GM21528 (cell line): ENCODE measurements around the gene ASIC5.
A peak's percentile ranks its signal among the peaks of the same experiment; 100 is the strongest.
"Not testable (repeated sequence)": the region's sequence is repeated elsewhere in the genome, so short reads cannot be mapped to it uniquely, and the experiment has no call there.

Source experiments
- ATAC-seq: cut with Tn5 transposase; IDR thresholded peaks from one replicate; pipeline ENCODE4 v1.9.1; 2021; ENCODE audit warnings: mild to moderate bottlenecking, moderate library complexity; ENCODE audit not compliant: unreplicated experiment, low FRiP score

Gene ASIC5

DNA sequence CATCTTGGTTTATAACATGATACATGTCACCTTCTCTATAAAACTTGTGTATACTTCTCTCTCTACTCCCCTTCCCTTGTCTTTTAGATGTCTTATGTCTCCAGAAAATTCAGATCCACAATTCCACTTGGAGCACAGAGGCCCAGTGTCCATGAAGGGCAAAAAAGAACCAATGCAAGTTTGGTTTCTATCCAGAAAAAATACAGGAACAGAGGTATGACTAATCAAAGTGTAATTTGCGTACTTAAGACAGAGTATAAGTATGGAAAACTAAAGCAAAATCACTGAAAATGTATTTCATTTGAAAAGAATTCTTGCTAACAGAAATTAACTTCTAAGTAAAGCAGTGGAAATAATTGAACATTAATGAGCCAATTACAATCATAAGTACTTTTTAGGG, 61.1 kb downstream of the ASIC5 start:
- no peak for ATAC-seq

DNA sequence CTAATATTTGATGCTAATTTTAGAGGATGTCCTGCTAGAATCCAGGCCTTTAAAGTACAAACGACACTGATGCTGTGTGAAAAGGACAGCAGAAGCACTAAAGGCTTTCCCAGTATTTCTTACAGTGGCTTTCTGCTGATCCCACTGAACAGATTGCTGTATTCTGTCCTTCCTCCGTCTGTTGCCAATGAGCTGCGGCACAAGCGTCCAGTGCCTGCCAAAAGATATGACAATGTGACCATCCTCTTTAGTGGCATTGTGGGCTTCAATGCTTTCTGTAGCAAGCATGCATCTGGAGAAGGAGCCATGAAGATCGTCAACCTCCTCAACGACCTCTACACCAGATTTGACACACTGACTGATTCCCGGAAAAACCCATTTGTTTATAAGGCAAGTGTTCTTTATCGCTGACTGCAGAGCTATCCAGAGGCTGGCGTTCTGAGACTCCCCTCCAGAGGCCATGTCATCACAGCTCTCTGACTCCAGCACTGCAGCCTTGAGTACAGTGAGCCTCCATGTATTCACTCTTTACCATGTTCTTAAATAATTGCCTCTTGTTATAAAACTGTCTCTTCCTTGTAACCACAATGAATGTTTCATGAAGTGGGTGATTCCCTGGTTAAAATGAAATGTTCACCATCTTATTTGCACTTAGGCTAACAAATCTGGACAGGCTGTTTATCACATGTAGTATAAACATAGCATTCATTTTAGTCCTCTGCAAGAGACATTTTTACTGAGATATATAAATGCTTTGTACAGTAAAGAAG, 63.7 kb downstream of the ASIC5 start:
- ATAC-seq: no peak

DNA sequence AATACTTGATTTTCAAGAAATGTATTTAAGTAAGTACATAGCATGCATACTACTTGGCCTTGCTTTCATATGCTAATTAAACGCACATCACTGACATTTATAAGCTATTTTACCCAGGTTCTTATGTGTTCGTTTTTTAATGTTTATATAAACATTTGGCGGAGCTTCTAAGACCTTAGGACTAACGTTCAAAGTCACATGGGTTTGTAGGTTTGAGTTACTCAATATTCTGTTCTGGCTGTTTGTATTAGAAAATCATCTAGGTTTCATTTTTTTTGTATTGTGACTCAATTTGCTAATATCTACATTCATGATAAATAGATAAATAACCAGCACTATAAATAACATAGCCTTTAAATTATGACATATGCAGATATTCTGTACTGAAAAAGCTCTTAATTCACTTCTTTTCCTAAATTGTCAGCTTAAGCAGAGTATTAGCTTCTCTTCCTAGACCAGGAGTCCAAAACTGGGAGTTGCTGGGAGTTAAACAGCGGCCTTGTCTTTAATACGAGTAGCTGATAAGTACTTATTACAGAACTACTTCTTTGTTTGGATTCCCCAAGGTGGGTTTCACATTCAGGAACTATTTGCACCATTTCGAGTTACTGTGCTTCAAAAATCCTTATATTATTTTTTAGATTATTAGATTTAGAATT, 65.3 kb downstream of the ASIC5 start:
- no peak for ATAC-seq

DNA sequence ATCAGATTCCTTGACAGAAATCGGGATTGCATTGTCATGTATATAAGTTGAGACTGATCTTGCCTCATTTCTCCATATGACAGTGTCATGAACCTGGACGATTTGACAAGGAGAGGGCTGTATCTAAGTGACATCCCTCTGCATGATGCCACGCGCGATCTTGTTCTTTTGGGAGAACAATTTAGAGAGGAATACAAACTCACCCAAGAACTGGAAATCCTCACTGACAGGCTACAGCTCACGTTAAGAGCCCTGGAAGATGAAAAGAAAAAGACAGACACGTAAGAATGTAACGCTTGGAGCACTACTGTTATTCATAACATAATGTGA, 66.3 kb downstream of the ASIC5 start:
- ATAC-seq: no peak

DNA sequence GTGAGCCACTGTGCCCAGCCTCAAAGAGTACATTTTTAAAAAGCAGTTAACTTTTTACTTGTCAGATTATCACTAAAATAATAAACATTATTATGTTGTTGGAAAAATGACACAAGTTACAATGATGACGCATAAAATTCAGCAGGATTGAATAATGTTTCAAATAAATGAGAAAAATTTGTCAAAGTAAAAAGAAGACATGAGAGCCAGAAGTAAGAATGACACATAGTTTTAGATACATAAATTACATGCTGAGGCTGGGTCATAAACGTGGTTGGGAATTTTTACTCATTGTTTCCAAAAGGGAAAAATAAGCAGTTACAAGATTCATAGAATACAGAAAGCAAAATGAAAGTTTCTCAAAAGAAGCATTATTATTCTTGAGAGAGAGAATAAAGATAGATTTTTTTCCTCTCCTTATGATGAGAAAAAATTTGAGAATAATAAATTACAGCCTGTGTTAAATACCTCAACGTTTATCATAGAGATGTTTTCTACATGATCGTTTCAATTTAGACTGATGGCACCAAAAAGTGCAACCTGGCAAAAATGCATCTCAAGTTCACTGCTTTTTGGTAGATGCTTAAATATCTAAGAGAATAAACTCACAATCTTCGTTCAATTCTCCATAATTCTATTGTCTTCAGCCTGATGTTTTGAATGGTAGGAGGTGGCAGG, 66.8 kb downstream of the ASIC5 start:
- no peak for ATAC-seq

DNA sequence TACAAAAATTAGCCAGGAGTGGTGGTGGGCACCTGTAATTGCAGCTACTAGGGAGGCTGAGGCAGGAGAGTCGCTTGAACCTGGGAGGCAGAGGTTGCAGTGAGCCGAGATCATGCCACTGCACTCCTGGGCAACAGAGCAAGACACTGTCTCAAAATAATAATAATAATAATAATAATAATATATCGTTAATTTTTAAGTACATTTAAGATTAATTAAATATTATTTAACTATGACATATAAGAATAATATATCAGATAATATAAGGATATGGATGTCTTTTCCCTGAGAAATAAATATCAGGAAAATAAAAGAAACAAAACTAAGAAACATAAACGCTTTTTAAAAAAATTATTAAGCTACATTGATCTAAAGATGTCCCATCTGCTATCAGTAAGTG, 68.5 kb downstream of the ASIC5 start:
- not testable (repeated sequence) for ATAC-seq

DNA sequence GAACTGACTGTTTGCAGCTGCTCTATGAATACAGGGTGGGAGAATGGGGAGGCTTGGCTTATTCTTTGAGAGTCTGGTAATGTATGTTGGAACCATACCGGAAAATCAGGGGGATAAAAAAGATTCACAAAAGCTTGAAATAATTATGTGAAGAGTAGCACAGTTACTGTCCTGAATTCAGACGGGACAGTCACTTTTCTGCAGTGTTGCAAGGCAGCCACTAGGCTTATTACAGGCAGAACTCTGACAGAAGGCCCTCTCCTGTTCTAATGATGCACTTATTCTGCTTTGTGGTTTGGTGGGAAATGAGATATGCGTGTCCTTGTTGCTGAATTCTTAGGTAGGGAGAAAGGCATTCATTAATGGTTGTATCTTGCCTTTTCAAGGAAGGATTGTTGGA, 70.1 kb downstream of the ASIC5 start:
- no peak for ATAC-seq

DNA sequence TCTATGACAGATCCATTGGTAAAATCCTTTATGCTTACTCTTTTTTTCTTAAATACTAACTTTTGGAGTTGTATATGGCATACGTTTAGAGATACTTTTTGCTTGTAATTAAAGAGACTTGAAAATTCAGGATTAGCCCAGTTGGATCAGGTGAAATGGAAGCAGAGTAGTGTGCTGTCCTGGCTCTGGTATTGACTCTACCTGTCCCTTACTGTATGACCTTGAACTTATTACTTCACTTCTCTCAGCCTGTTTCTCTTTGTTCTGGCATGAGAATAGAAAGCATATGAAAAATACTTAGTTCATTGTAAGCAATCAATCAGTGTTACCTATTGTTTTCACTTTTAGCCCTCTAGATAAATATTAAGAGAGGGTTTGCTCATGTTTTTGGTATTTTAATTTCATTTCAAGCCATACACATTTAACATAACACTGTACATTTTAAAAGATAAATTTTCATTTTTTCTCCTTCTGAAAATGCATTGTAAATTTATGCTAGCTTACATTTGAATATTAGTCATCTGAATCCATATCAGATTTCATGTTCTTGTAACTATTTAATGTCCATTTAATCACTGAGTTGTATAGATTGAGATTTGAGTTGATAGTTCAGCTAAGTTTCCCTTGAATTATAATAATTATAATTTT, 71.4 kb downstream of the ASIC5 start:
- ATAC-seq: no peak

DNA sequence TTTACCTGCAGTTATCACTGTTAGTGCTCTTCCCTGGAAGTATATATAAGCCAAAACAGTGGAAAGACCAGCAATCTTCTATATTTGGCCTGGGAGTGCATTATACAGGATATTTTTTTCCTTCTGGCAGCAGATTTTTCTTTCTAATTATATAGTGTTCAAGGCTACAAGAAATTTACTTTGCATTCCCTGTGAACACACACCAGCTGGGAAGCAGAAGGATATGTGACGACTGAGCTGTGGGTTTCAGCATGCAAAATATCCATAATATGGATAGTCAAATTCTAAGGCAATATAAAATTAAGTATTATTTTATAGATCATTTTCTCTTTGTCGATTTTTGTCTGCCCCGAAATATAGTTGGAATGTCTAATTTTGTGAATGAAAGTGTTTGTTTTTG, 76.1 kb downstream of the ASIC5 start:
- ATAC-seq: no peak

DNA sequence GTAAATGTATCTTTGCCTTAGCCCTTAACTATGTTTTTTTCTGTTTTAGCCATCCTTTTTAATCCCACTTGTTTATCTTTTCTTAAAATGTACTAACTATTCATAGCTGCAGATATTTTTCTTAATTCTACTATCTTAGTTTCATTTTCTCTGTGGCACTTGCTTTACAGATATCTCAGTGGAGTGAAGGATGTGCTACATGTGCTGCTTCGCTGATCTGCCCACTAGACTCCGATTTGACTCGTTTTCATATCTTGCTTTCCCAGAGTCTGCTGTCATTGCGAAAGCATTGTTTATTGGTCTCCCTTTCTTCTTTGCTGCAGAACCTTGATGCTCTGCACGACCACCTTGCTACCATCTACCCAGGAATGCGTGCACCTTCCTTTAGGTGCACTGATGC, 76.7 kb downstream of the ASIC5 start:
- no peak for ATAC-seq

DNA sequence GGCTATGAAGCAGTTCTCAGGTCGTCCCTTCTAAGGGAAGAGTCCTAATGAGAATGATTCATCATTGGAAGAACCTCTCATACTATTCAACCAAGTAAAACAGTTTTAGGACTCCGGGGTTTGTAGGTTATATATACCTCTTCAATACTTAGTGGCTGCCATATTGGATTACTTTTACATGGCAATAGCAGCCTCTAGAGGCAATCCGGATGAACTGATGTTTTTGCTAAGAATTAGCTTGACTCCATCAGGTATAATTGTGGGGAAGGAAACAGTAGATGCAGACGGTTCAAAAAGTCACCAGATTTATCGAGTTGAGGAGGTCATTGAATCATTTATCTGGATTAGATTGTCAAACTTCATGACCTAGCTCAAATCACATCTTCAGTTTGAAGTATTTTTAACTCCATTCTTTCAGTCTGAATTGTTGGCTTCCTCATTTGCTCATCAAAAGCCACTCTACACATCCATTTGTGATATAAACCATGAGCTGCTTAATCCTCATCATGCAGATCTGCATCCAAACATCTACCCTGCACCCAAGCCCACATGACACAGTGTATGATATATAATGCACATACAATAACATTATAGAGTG, 78.9 kb downstream of the ASIC5 start:
- peak; percentile 98 for ATAC-seq

DNA sequence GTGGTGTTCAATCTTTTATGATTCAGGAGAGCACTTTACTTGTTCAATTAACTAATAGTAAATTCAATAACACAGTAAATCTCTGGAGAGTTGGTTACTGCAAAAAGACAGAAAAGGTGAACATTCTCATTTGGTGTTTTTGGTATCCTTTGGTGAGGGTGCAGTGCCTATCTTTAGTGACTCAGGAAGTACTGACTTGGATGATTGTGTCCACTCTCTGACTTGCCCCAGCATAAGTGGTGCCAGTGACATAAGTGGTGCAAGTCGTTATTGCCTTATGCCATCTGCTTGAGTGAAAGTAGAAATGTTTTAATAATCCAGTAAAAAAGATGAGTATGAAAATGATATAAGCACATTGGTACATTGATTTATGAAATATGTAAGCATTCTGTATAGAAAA, 80.2 kb downstream of the ASIC5 start:
- no peak for ATAC-seq

DNA sequence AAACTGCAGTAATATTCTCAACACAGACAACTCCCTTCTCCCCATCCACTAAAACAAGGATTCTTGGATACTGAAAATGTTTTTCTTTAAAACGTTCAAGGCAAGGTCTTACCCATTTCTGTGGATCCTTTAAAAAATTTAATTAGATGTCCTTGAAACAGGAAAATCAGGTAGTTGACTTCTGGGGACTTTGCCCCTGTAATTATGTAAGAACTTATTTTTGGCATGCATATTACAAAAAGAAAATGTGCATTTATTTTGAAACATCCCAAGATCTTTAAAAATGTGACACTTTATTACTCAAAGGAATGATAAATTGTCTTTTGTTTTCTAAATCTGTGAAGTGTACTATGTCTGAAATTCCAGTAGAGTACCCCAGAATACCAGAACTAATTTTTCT, 81.4 kb downstream of the ASIC5 start:
- no peak for ATAC-seq

DNA sequence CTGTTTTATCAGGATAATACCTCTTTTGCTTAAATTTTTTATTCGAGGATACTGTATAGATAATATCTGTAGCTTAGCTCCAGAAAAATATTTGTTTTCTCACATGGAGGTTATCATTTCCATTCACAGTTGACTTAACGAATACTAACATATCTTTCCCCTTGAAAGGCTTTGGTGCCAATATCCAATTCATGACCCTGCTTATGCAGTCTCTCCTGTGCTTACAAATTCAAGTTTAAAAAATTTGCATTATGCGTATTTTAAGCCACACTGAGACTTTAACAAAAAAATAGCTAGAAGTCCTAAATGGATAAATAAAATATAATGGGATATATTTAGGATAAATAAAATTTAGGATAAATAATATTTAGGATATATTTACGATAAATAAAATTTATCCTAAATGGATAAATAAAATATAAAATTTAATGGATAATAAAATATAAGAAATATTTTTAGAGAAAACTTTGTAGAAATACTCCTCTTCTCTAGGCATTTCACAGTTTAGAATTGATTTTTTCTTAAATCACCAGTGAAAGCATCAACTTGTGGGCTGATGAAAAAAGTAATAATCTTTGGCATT, 84.7 kb downstream of the ASIC5 start:
- ATAC-seq: no peak

DNA sequence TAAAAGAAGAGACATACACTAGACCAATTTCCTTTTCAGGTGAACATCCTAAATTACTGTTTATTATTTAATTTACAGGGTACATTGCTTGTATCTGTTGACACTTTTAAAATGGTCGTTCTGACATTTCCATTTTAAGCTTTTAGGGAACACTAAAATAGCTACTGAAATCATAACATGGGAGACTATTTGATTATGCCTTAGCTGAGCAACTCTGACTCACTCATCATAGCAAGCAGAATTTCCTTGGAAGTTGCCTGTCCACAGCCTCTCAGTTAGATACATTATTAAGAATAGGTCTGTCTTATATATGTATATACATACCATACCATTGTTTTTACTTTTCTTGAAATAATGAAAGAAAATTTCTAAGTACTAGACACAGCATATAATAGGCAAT, 85.3 kb downstream of the ASIC5 start:
- ATAC-seq: no peak
